Stimulated activated CD4-positive, alpha-beta T cell treated with anti-CD3 and anti-CD28 coated beads, Interleukin-15, amount 100 ng/mL, for 48 hours (primary cell): Measurements from ENCODE around the gene NTRK1.

Experiments
- DNase-seq, 2 donors: peaks; one replicate each; pipeline ENCODE4 v3.0.0-alpha.2; 2020; ENCODE audit warnings: low read depth in 2 of 2

The NTRK1 gene

DNA sequence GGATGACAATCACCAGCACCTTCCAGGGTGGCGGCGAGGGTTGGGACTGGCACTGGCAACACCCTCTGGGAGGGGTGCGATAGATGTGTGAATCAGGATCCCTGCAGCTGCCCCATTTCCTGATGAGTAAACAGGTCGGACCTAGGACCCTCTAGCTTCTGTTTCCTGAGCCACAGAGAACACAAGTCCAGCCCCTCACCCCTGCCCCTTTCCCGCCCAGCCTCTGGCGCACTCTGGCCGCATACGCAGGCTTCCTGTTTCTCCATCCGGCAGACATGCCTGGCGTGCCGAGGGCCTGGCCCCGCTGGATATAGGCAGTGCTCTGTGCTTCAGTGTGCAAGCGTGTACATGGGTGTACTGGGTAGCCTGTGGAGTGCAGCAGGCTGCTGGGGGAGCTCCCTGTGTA is 37.5 kb downstream of the NTRK1 start:
- no peak for DNase-seq

- no peak for DNase-seq
These were observed 38.5 kb downstream of the NTRK1 start for GRCh38 chr1:156898971-156899664.

GRCh38 chr1:156899956-156900718 is 39.5 kb downstream of the NTRK1 start:
- no peak for DNase-seq

- no peak for DNase-seq
These were observed 40.4 kb downstream of the NTRK1 start for GRCh38 chr1:156900896-156901589.

GRCh38 chr1:156901590-156901900 is 40.9 kb downstream of the NTRK1 start:
- no peak for DNase-seq

GRCh38 chr1:156901966-156902915 is 41.6 kb downstream of the NTRK1 start:
- no peak for DNase-seq

GRCh38 chr1:156903328-156904091 is 42.8 kb downstream of the NTRK1 start:
- no peak for DNase-seq

GRCh38 chr1:156904187-156904959 is 43.7 kb downstream of the NTRK1 start:
- no peak for DNase-seq

- no peak for DNase-seq
These were observed 44.5 kb downstream of the NTRK1 start for GRCh38 chr1:156905176-156905575.

- no peak for DNase-seq
These were observed 45.0 kb downstream of the NTRK1 start for GRCh38 chr1:156905651-156906050.

DNA sequence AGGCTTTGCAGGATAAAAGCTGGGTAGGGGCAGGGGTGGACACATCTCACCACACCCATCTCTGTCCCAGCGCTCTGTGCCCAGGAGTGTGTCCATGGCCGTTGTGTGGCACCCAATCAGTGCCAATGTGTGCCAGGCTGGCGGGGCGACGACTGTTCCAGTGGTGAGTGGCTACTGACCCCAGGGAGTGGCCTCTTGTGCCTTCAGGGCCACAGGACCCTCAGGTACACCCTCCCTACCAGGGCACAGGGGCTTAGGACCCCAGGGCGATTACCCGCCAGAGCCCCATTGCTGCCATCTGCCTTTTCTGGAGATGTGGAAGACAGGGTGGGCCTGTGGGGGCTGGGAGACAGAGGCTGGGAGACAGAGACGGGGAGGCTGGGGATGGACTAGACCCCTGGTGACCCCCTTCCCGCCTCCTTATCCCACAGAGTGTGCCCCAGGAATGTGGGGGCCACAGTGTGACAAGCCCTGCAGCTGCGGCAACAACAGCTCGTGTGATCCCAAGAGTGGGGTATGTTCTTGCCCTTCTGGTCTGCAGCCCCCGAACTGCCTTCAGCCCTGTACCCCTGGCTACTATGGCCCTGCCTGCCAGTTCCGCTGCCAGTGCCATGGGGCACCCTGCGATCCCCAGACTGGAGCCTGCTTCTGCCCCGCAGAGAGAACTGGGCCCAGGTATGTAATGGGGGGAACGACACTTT is 45.7 kb downstream of the NTRK1 start:
- no peak for DNase-seq

GRCh38 chr1:156908541-156908940 is 47.9 kb downstream of the NTRK1 start:
- DNase-seq: no peak

GRCh38 chr1:156908955-156909354 is 48.3 kb downstream of the NTRK1 start:
- no peak for DNase-seq

- DNase-seq: no peak
These were observed 49.0 kb downstream of the NTRK1 start for GRCh38 chr1:156909671-156910070.

GRCh38 chr1:156910309-156910782 is 49.7 kb downstream of the NTRK1 start:
- peak in 1 of 2 donors; percentile 57 for DNase-seq

DNA sequence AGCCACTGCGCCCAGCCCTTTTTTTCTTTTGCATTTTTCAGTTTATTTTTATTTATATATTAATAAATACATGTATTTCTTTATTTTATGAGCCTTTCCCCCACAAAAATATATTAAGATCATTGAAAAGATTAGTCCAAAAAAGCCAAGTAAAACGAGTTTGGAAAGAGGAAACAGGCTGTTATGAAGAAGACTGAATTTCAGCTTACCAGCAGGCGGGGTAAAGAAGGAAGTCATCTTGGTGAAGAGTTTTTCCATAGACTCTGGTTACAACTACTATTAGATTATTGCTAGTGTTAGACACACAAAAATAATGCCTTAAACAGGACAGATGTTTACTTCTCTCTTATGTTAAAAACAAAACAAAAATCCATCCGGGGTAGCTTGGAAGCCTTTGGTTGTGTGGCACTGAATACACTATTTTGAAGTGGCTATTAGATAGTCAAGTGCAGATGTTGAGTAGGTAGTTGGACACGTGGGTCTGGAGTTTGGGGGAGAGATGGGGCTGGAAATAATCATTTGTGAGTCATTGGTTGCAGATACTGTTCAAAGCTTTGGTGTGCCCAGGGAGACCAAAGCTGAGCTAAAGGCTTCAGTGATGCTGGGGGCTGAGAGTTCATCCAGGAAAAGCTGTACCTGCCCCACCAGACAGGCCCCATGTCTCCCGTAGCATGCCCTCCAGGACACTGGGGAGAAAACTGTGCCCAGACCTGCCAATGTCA is 51.1 kb downstream of the NTRK1 start:
- DNase-seq: no peak

GRCh38 chr1:156912310-156912709 is 51.6 kb downstream of the NTRK1 start:
- DNase-seq: no peak

GRCh38 chr1:156912861-156913808 is 52.5 kb downstream of the NTRK1 start:
- no peak for DNase-seq
